Astrocyte (in vitro differentiated cells and primary cell): ENCODE data around the gene DLST.

Experiments
- CTCF ChIP-seq: IDR thresholded peaks from 2 replicates; pipeline ENCODE4 v1.5.1; 2011; ENCODE audit warnings: low read depth, mild to moderate bottlenecking, inconsistent platforms, low read length, moderate library complexity; ENCODE audit not compliant: insufficient read depth
- EZH2 ChIP-seq: IDR thresholded peaks from 2 replicates; pipeline ENCODE4 v1.6.1; 2012; ENCODE audit warnings: mild to moderate bottlenecking, low read length, inconsistent platforms; ENCODE audit not compliant: insufficient read depth

DNA sequence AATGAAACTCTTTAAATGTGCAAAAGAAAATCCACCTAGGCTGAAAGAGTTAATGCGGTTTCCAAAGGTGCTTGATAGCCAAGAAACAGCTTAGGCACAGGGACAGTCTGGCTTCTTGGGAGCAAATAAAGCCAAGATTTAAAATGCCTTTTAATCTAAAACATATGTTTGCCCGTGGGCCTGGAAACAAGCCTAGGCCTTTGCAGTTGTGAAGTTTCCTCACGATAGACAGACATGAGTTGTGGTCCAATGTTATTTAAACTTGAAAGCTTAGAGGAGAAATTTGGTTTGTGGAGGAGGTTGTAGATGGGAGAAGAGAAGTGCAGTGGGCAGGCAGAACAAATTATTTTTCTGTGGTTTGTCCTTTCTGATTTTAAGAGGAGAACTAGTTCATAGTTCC lies 35.5 kb upstream of the DLST start:
- TF ChIP-seq CTCF: no peak
- TF ChIP-seq EZH2: no peak
